ENCODE results near the gene TLK1. TPM values are rescaled to one million over a fixed set of nuclear protein-coding genes. Genes with fewer than 3 reads are reported as not detected.

The TLK1 gene
- total and polyA plus RNA-seq, 10 of the 15 experiments (the other 5 are each of a cell fraction or from before 2014, with no cell fraction given): 25.1 to 126 (median 57.3) TPM

GRCh38 chr2:171143670-171144062, 17.0 kb downstream of the TLK1 start:
- H3K4me2 ChIP-seq (ENCODE audit: control insufficient read depth, insufficient read depth): no peak overlapping the region
- no peaks in the 10 kb centered on the region for H3K27me3 ChIP-seq (replicated peaks in 1 of 2; ENCODE audit: control insufficient read depth in 2 of 2, insufficient read depth in 2 of 2, low read length in 1 of 2)
- DNase-seq (ENCODE audit: low read depth, low spot score) (no peak), FAIRE-seq (no peak), ATAC-seq (no peak)
- no peak for TF ChIP-seq RCOR1 (conservative IDR thresholded peaks at IDR 0.05; ENCODE audit: low read depth, low read length)
- TF ChIP-seq SMC3 (IDR thresholded peaks at IDR 0.05; ENCODE audit: borderline replicate concordance, low read length): no peak
- TF ChIP-seq RB1 (IDR thresholded peaks at IDR 0.05; ENCODE audit: borderline replicate concordance): no peak
- TF ChIP-seq CUX1 (IDR thresholded peaks at IDR 0.05; ENCODE audit: insufficient replicate concordance, low read depth, low read length): no peak
- no peak for TF ChIP-seq STAT1 (conservative IDR thresholded peaks at IDR 0.05)
- no peak for TF ChIP-seq USF2 (IDR thresholded peaks at IDR 0.05; ENCODE audit: borderline replicate concordance, low read depth, low read length)
- no peak for TF ChIP-seq PAX5 (IDR thresholded peaks at IDR 0.05; ENCODE audit: borderline replicate concordance, low read depth, low read length)
- TF ChIP-seq SPI1 (IDR thresholded peaks at IDR 0.05; ENCODE audit: borderline replicate concordance, insufficient read depth, low read depth, low read length): no peak
- no peak for TF ChIP-seq BCL3 (IDR thresholded peaks at IDR 0.05; ENCODE audit: borderline replicate concordance, insufficient read depth, low read depth, low read length, poor library complexity, severe bottlenecking)
- TF ChIP-seq MAX (IDR thresholded peaks at IDR 0.05; ENCODE audit: low read depth, low read length): no peak
- TF ChIP-seq IRF5 (IDR thresholded peaks at IDR 0.05; ENCODE audit: borderline replicate concordance): no peak
- ChIA-PET SMC1A (ENCODE audit: uncharacterized antibody, unreplicated experiment) (interaction anchor here (0.7 to 5.2 kb wide), 4 partner anchors 9 to 267 kb away, joined by 3 to 64 read pairs (median 4); no protein-coding TSS in a partner anchor), CTCF (interaction anchor here (0.6 to 1.5 kb wide), 4 partner anchors 8 to 272 kb away, joined by 3 to 6 read pairs (median 4); no protein-coding TSS in a partner anchor), POLR2A (interaction anchor here (0.6 to 1.2 kb wide), 7 partner anchors 9 to 215 kb away, joined by 3 to 7 read pairs (median 3); partner anchors contain the start of gene GORASP2), RAD21 (ENCODE audit: unreplicated experiment) (interaction anchor here (0.6 to 1.0 kb wide), 2 partner anchors 181 to 964 kb away, joined by 3 to 5 read pairs; no protein-coding TSS in a partner anchor)
- WGBS (ENCODE audit: insufficient coverage, insufficient replicate concordance, low lambda C conversion rate, missing lambda C conversion rate): 98% methylated on average over 2 of the region's 2 CpGs
- peaks cover 0 to 2% of the 10 kb centered on the region in 2 experiments; a peak in 1 of 4 replicates for H3K36me3 ChIP-seq (ENCODE audit: control insufficient read depth in 2 of 2, insufficient read depth in 2 of 2, low read length in 1 of 2)
- H3K4me1 ChIP-seq (ENCODE audit: control insufficient read depth, insufficient read depth, low read length): peaks cover 15% of the 10 kb centered on the region; the same call in 1 of the 2 replicates
- H4K20me1 ChIP-seq (ENCODE audit: control insufficient read depth, insufficient read depth): peaks cover 12% of the 10 kb centered on the region
- H2AFZ ChIP-seq (ENCODE audit: control insufficient read depth, low read depth, low read length): no peak overlapping the region
- in situ Hi-C loops (cut with MboI) (no loop called here), intact Hi-C loops (cut with micrococcal nuclease; ENCODE audit: unreplicated experiment) (no loop called here)
- no peak overlapping the region for H3K9ac ChIP-seq (ENCODE audit: control insufficient read depth, insufficient read depth, low read length)
- H3K27ac ChIP-seq (ENCODE audit: control insufficient read depth, insufficient read depth): no peak overlapping the region
- H3K9me3 ChIP-seq (replicated peaks; ENCODE audit: control insufficient read depth, insufficient read depth, low read length): no peaks in the 10 kb centered on the region; the same call in 1 of the 3 replicates
- H3K79me2 ChIP-seq (ENCODE audit: control insufficient read depth, insufficient read depth, low read length): peaks cover 99% of the 10 kb centered on the region
- H3K4me3 ChIP-seq: no peak overlapping the region
- TSS peak; percentile 4 for BruUV-seq (replicated peaks)
